ENCODE measurements around the gene KIF2A.

Gene KIF2A

GRCh38 chr5:62347928-62348327, 41.9 kb downstream of the KIF2A start:
- DNase-seq (ENCODE audit: insufficient read length, low spot score), result no peak
- no peak for TF ChIP-seq POU2F2 (IDR thresholded peaks at IDR 0.05; ENCODE audit: low read depth, low read length)
- TF ChIP-seq POLR2A (IDR thresholded peaks at IDR 0.05; ENCODE audit: low read depth, low read length), result no peak
- TF ChIP-seq TAF1 (IDR thresholded peaks at IDR 0.05; ENCODE audit: low read depth, low read length), result no peak
- no peak for TF ChIP-seq SPI1 (IDR thresholded peaks at IDR 0.05; ENCODE audit: low read depth, low read length)
- TF ChIP-seq PAX5 (IDR thresholded peaks at IDR 0.05; ENCODE audit: insufficient read depth, low read length, severe bottlenecking), result no peak
- TF ChIP-seq POLR2AphosphoS5 (IDR thresholded peaks at IDR 0.05; ENCODE audit: low read depth, low read length), result no peak
- no peak for FAIRE-seq

DNA sequence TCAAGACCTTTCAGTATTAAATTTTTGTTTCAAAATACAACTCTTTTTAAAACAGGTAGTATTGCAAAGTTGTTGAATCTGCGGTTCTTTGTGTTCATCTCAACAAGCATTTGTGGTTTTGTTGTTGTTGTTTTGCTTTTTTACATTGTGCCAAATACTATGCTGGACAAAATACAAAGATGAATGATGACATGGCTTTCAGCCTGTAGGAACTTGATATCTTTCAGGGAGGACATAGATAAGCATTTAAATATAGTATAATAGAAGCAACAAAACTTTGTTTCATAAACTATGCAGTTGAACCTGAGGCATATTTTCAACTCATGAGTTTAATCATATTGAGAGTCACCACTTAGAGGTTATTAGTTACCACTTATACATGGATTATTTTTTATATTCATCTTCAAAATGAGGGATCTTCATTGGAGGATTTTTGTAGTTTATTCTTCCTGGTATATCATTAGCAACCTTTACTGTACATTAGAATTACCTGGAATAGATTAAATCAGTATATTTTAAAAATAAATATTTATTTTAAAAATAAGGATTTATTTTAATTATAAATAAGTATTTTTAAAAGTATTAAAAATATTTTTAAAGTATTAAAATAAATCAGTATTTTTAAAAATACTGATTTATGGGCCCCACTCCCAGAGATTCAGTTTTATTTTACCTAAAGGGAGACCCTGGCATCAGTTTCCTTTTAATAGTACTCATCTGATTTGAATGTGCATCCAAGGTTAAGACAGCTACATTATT, 42.9 kb downstream of the KIF2A start:
- no peak for TF ChIP-seq TAF1 (IDR thresholded peaks at IDR 0.05; ENCODE audit: low read depth, low read length)
- FAIRE-seq, result no peak

GRCh38 chr5:62354028-62354874, 48.2 kb downstream of the KIF2A start:
- no peak for TF ChIP-seq PAX5 (IDR thresholded peaks at IDR 0.05; ENCODE audit: insufficient read depth, low read length, severe bottlenecking)
- no peak for TF ChIP-seq SPI1 (IDR thresholded peaks at IDR 0.05; ENCODE audit: low read depth, low read length)
- no peak for TF ChIP-seq POLR2AphosphoS5 (IDR thresholded peaks at IDR 0.05; ENCODE audit: low read depth, low read length)
- TF ChIP-seq TAF1 (IDR thresholded peaks at IDR 0.05; ENCODE audit: low read depth, low read length), result no peak
- TF ChIP-seq POLR2A (IDR thresholded peaks at IDR 0.05; ENCODE audit: low read depth, low read length), result no peak
- no peak for TF ChIP-seq POU2F2 (IDR thresholded peaks at IDR 0.05; ENCODE audit: low read depth, low read length)
- FAIRE-seq (peak; percentile 40), DNase-seq (ENCODE audit: insufficient read length, low spot score) (no peak)

More for the DNA sequence above, 42.9 kb downstream of the KIF2A start:
- DNase-seq (ENCODE audit: insufficient read length, low spot score), result no peak

GRCh38 chr5:62362701-62363100, 56.7 kb downstream of the KIF2A start:
- TF ChIP-seq POLR2A (IDR thresholded peaks at IDR 0.05; ENCODE audit: low read depth, low read length) (no peak), TAF1 (IDR thresholded peaks at IDR 0.05; ENCODE audit: low read depth, low read length) (no peak)
- DNase-seq (ENCODE audit: insufficient read length, low spot score) (no peak), FAIRE-seq (no peak)

DNA sequence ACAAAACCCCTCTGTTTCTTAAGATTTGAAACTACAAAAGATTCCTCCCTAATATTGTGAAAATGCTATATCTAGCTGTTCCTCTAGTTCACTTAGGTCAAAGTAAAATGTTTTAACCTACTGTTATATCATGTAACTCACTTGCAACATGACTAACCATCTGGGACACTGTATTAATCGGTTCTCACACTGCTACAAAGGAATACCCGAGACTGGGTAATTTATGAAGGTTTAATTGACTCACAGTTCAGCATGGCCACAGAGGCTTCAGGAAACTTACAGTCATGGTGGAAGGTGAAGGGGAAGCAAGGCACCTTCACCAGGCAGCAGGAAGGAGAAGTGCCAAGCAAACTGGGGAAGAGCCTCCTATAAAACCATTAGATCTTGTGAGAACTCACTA, 63.0 kb downstream of the KIF2A start:
- DNase-seq (ENCODE audit: insufficient read length, low spot score) (no peak), FAIRE-seq (no peak)
- TF ChIP-seq POLR2A (IDR thresholded peaks at IDR 0.05; ENCODE audit: low read depth, low read length) (no peak), PAX5 (IDR thresholded peaks at IDR 0.05; ENCODE audit: insufficient read depth, low read length, severe bottlenecking) (no peak), POLR2AphosphoS5 (IDR thresholded peaks at IDR 0.05; ENCODE audit: low read depth, low read length) (no peak), TAF1 (IDR thresholded peaks at IDR 0.05; ENCODE audit: low read depth, low read length) (no peak), SPI1 (IDR thresholded peaks at IDR 0.05; ENCODE audit: low read depth, low read length) (no peak), POU2F2 (IDR thresholded peaks at IDR 0.05; ENCODE audit: low read depth, low read length) (no peak)

DNA sequence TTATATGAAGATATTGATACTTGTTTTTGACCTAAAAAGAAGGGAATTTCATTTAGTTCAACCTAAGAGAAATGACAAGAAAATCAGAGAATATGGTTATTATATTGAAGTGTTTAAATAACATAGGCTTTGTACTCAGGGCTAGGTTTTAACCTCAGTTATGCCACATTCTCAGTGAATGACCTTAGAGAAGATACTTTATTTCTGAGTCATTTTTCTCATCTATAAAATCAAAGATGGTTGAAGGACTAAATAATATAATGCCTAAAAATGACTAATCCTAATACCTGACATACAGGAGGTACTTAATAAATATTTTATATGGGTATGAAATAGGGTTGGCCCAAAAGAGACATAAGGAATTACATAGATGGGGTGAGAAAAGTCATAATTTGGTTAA, 65.4 kb downstream of the KIF2A start:
- FAIRE-seq, result no peak
- DNase-seq (ENCODE audit: insufficient read length, low spot score), result no peak
- TF ChIP-seq POLR2A (IDR thresholded peaks at IDR 0.05; ENCODE audit: low read depth, low read length), result no peak

GRCh38 chr5:62372600-62372999, 66.6 kb downstream of the KIF2A start:
- TF ChIP-seq POLR2AphosphoS5 (IDR thresholded peaks at IDR 0.05; ENCODE audit: low read depth, low read length), result no peak
- no peak for TF ChIP-seq POLR2A (IDR thresholded peaks at IDR 0.05; ENCODE audit: low read depth, low read length)
- no peak for TF ChIP-seq PAX5 (IDR thresholded peaks at IDR 0.05; ENCODE audit: insufficient read depth, low read length, severe bottlenecking)
- TF ChIP-seq TAF1 (IDR thresholded peaks at IDR 0.05; ENCODE audit: low read depth, low read length), result no peak
- TF ChIP-seq SPI1 (IDR thresholded peaks at IDR 0.05; ENCODE audit: low read depth, low read length), result no peak
- no peak for TF ChIP-seq POU2F2 (IDR thresholded peaks at IDR 0.05; ENCODE audit: low read depth, low read length)
- no peak for FAIRE-seq
- no peak for DNase-seq (ENCODE audit: insufficient read length, low spot score)

- no peak for DNase-seq (ENCODE audit: insufficient read length, low spot score)
- TF ChIP-seq SPI1 (IDR thresholded peaks at IDR 0.05; ENCODE audit: low read depth, low read length) (no peak), PAX5 (IDR thresholded peaks at IDR 0.05; ENCODE audit: insufficient read depth, low read length, severe bottlenecking) (no peak), POLR2AphosphoS5 (IDR thresholded peaks at IDR 0.05; ENCODE audit: low read depth, low read length) (no peak), POU2F2 (IDR thresholded peaks at IDR 0.05; ENCODE audit: low read depth, low read length) (no peak)
- FAIRE-seq, result no peak
Observed at GRCh38 chr5:62373382-62373781, 67.4 kb downstream of the KIF2A start.

GRCh38 chr5:62374090-62374489, 68.1 kb downstream of the KIF2A start:
- TF ChIP-seq TAF1 (IDR thresholded peaks at IDR 0.05; ENCODE audit: low read depth, low read length) (no peak), POU2F2 (IDR thresholded peaks at IDR 0.05; ENCODE audit: low read depth, low read length) (no peak), POLR2AphosphoS5 (IDR thresholded peaks at IDR 0.05; ENCODE audit: low read depth, low read length) (no peak), SPI1 (IDR thresholded peaks at IDR 0.05; ENCODE audit: low read depth, low read length) (no peak), POLR2A (IDR thresholded peaks at IDR 0.05; ENCODE audit: low read depth, low read length) (no peak), PAX5 (IDR thresholded peaks at IDR 0.05; ENCODE audit: insufficient read depth, low read length, severe bottlenecking) (no peak)
- FAIRE-seq (no peak), DNase-seq (ENCODE audit: insufficient read length, low spot score) (no peak)

GRCh38 chr5:62375627-62376026, 69.6 kb downstream of the KIF2A start:
- no peak for DNase-seq (ENCODE audit: insufficient read length, low spot score)
- FAIRE-seq, result no peak
- TF ChIP-seq PAX5 (IDR thresholded peaks at IDR 0.05; ENCODE audit: insufficient read depth, low read length, severe bottlenecking), result no peak
- no peak for TF ChIP-seq POU2F2 (IDR thresholded peaks at IDR 0.05; ENCODE audit: low read depth, low read length)
- no peak for TF ChIP-seq POLR2A (IDR thresholded peaks at IDR 0.05; ENCODE audit: low read depth, low read length)
- no peak for TF ChIP-seq SPI1 (IDR thresholded peaks at IDR 0.05; ENCODE audit: low read depth, low read length)
- TF ChIP-seq POLR2AphosphoS5 (IDR thresholded peaks at IDR 0.05; ENCODE audit: low read depth, low read length), result no peak
